Left lung (tissue), 10 donors: ENCODE data around the gene MBNL3. TPM values are rescaled to one million over a fixed set of nuclear protein-coding genes. Genes with fewer than 3 reads are reported as not detected.

Experiments
- ATAC-seq: fragments of 200-7000 bp; cut with Tn5 transposase; one replicate; pipeline ENCODE4 v1.9.1; 2020; ENCODE audit warnings: moderate library complexity
- DNase-seq, 4 donors: peaks; one replicate each; pipeline ENCODE4 v3.0.0-alpha.2; 2013 to 2020
- H3K27ac ChIP-seq, 2 donors: fragments of 200-600 bp; sonication (generic) in 1 of 2; one replicate each; pipeline versions ENCODE4 v1.5.0 to v1.8.0; 2020 to 2021
- H3K27me3 ChIP-seq, 2 donors: fragments of 200-600 bp; sonication (generic) in 1 of 2; one replicate each; pipeline versions ENCODE4 v1.5.0 to v1.8.0; 2020 to 2021
- H3K36me3 ChIP-seq, 2 donors: fragments of 200-600 bp; sonication (generic) in 1 of 2; one replicate each; pipeline versions ENCODE4 v1.5.0 to v1.8.0; 2020 to 2021
- H3K4me1 ChIP-seq, 2 donors: fragments of 200-600 bp; one replicate each; pipeline ENCODE4 v1.8.0; 2021
- H3K4me3 ChIP-seq, 2 donors: fragments of 200-600 bp; sonication (generic) in 1 of 2; one replicate each; pipeline versions ENCODE4 v1.5.0 to v1.8.0; 2020 to 2021; ENCODE audit warnings: mild to moderate bottlenecking in 1 of 2
- H3K9me3 ChIP-seq, 2 donors: fragments of 200-600 bp; sonication (generic) in 1 of 2; one replicate each; pipeline versions ENCODE4 v1.5.0 to v1.8.0; 2020 to 2021
- intact Hi-C, 2 donors: fragments of 100-400 bp; cut with DNase I; formaldehyde crosslinking; loops; one replicate each; pipeline versions ENCODE4 v1.11.2 to v1.14.2; 2022
- polyA plus RNA-seq, 6 donors: library from polyadenylated mRNA; unstranded; fragments of 120-200 nt; gene quantifications; one replicate each; pipeline ENCODE4 v1.2.1, GENCODE V29; 2013; ENCODE audit not compliant: insufficient read length in 6 of 6
- total RNA-seq, 2 donors: library from RNA; stranded (reverse); fragmentation: NEBNext Ultra II Directional; extraction: Animal tissue kit (Norgen Biotek cat#: 25700); gene quantifications; one replicate each; pipeline ENCODE4 v1.2.1, GENCODE V29; 2021
- TF ChIP-seq, protein P1 (sequence below), 2 donors: fragments of 200-600 bp; sonication (generic) in 1 of 2; IDR thresholded peaks; one replicate each; pipeline versions ENCODE4 v1.5.0 to v1.8.0; 2021; ENCODE audit warnings: antibody characterized with exemption in 2 of 2
- donor health status: DM: no; HTN: yes; CAD: no.
- donor health status: DM: no; HTN: no; CAD: no.

Gene MBNL3
- total and polyA plus RNA-seq, 8 donors, result 17.9 to 22.6 (median 20.6) TPM

DNA sequence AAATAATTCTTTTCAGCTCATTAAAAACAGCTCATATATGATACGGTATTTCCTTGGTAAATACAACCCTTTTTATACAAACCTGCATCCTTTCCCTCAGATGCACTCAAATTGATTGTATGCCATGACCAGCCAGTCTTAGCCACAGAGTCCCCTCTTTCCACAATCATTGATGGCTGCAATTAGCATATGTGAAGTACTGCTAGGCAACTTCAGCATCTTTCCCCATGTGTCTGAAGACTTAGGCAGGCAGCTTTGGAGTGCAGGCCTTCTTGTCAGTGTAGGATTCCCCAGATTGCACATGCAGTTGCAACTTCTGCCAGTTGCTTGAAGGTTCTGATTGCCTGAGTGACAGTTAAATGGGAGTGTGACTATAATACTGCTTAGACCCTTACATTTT, 15.6 kb upstream of the MBNL3 start:
- peaks cover 0 to 22% of the 10 kb centered on the region in 2 donors for H3K27me3 ChIP-seq
- no peak overlapping the region for H3K27ac ChIP-seq
- DNase-seq, result no peak
- H3K4me1 ChIP-seq, result no peaks in the 10 kb centered on the region
- H3K9me3 ChIP-seq, result no peaks in the 10 kb centered on the region
- no peak overlapping the region for H3K4me3 ChIP-seq
- TF ChIP-seq, protein P1, sequence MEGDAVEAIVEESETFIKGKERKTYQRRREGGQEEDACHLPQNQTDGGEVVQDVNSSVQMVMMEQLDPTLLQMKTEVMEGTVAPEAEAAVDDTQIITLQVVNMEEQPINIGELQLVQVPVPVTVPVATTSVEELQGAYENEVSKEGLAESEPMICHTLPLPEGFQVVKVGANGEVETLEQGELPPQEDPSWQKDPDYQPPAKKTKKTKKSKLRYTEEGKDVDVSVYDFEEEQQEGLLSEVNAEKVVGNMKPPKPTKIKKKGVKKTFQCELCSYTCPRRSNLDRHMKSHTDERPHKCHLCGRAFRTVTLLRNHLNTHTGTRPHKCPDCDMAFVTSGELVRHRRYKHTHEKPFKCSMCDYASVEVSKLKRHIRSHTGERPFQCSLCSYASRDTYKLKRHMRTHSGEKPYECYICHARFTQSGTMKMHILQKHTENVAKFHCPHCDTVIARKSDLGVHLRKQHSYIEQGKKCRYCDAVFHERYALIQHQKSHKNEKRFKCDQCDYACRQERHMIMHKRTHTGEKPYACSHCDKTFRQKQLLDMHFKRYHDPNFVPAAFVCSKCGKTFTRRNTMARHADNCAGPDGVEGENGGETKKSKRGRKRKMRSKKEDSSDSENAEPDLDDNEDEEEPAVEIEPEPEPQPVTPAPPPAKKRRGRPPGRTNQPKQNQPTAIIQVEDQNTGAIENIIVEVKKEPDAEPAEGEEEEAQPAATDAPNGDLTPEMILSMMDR (IDR thresholded peaks at IDR 0.05), result no peak
- intact Hi-C loops, result no loop called here
- no peak for ATAC-seq
- no peaks in the 10 kb centered on the region for H3K36me3 ChIP-seq

DNA sequence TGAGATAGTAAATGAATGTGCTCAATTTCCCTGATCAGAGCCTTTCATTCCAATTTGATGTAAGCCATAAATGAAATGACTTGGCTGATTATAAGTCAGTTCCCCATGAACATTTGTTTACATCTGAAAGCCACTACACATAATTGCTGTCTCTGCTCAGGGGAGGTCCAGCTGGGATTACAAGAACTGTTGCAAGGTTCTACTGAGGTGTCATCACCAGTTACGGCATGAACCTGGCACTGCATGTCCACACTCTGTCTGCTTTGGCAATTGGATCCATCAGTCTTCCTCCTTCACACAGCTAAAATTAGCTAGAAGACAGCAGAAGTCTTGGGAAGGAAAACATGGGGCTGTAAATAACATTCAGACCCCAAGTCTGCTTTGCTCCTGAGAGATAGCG, 12.8 kb upstream of the MBNL3 start:
- Histone ChIP-seq H3K27me3 (peaks cover 0 to 23% of the 10 kb centered on the region in 2 donors), H3K27ac (no peak overlapping the region), H3K36me3 (no peaks in the 10 kb centered on the region), H3K9me3 (no peaks in the 10 kb centered on the region), H3K4me3 (no peak overlapping the region), H3K4me1 (no peaks in the 10 kb centered on the region)
- DNase-seq (no peak), ATAC-seq (no peak)
- TF ChIP-seq, protein P1 (IDR thresholded peaks at IDR 0.05), result no peak
- intact Hi-C loops, result no loop called here

DNA sequence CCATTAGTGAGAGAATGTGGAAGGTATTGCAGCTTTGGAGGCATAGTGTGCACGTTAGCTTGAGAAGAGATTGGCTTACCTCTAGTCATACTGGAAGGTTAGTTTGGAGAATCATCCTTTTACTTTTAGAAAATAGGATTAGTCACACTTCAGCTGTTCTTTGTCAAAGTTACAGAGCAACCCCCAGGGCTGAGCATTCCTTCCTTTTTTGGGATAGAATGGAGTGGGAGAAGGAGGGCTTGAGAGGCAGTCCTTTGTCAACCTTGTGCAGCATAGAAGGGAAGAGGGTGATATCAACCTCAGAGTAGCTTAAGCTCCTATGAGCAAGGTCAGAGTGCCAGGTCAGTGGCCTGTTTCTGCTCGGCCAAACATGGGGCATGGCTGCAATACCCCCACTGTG, 8.6 kb upstream of the MBNL3 start:
- Histone ChIP-seq H3K27me3 (peaks cover 0 to 27% of the 10 kb centered on the region in 2 donors), H3K27ac (no peak overlapping the region), H3K4me3 (no peak overlapping the region), H3K36me3 (no peaks in the 10 kb centered on the region), H3K9me3 (no peaks in the 10 kb centered on the region), H3K4me1 (no peaks in the 10 kb centered on the region)
- ATAC-seq (no peak), DNase-seq (no peak)
- intact Hi-C loops, result no loop called here
- TF ChIP-seq, protein P1 (IDR thresholded peaks at IDR 0.05), result no peak

DNA sequence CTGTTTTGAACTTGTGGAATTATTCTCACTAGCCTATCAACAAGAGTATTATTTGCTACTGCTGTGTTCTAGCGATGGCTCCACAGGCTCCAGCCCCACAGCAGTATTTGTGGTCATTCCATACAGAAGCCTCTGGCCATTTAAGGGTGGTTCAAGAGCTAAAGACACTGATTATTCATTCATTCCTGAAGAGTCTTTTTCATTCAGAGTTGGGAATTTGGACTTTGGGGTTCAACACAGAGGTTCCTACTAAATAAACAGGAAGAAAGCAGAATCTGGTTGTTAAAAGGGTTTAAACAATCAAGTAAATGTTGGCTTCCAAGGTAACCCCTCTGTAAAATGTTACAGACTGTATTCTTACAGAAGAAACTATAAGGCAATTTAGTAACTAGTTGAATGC, 4.3 kb upstream of the MBNL3 start:
- TF ChIP-seq, protein P1 (IDR thresholded peaks at IDR 0.05), result no peak
- intact Hi-C loops, result no loop called here
- no peak overlapping the region for H3K27ac ChIP-seq
- peaks cover 0 to 10% of the 10 kb centered on the region in 2 donors for H3K4me1 ChIP-seq
- ATAC-seq (no peak), DNase-seq (no peak)
- no peak overlapping the region for H3K4me3 ChIP-seq
- H3K36me3 ChIP-seq, result no peaks in the 10 kb centered on the region
- H3K27me3 ChIP-seq, result peaks cover 0 to 8% of the 10 kb centered on the region in 2 donors
- no peaks in the 10 kb centered on the region for H3K9me3 ChIP-seq

DNA sequence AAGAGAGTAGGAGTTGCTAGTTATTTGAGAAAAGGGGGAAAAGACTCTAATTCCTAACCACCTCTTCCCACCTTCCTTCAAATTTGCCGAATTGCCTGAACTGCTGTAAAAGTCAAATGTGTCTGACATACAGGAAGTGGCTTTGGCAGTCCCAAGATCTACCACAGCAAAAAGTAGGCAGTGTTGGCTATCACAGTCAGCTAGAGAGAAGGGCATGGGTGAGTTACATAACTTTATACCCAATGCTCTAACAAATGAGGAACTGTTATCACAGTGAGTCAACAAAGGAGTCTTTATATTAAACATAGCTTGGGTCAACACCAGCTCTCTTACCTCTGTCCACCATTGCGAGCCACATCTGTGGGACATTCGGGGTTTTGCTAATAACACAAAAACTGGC, 2.4 kb upstream of the MBNL3 start:
- H3K27ac ChIP-seq, result no peak overlapping the region
- DNase-seq, result no peak
- H3K4me1 ChIP-seq, result peaks cover 0 to 22% of the 10 kb centered on the region in 2 donors
- peak; percentile 25 for ATAC-seq
- H3K27me3 ChIP-seq, result peaks cover 0 to 4% of the 10 kb centered on the region in 2 donors
- intact Hi-C loops, result no loop called here
- no peaks in the 10 kb centered on the region for H3K9me3 ChIP-seq
- no peaks in the 10 kb centered on the region for H3K36me3 ChIP-seq
- H3K4me3 ChIP-seq, result no peak overlapping the region
- TF ChIP-seq, protein P1 (IDR thresholded peaks at IDR 0.05), result no peak
